Stimulated activated CD4-positive, alpha-beta T cell treated with anti-CD3 and anti-CD28 coated beads, Interleukin-2, amount 100 ng/mL, for 4 hours (primary cell): ENCODE measurements around the gene MN1.

Source experiments
- DNase-seq: peaks from one replicate; pipeline ENCODE4 v3.0.0-alpha.2; 2020; ENCODE audit warnings: low read depth

The MN1 gene

DNA sequence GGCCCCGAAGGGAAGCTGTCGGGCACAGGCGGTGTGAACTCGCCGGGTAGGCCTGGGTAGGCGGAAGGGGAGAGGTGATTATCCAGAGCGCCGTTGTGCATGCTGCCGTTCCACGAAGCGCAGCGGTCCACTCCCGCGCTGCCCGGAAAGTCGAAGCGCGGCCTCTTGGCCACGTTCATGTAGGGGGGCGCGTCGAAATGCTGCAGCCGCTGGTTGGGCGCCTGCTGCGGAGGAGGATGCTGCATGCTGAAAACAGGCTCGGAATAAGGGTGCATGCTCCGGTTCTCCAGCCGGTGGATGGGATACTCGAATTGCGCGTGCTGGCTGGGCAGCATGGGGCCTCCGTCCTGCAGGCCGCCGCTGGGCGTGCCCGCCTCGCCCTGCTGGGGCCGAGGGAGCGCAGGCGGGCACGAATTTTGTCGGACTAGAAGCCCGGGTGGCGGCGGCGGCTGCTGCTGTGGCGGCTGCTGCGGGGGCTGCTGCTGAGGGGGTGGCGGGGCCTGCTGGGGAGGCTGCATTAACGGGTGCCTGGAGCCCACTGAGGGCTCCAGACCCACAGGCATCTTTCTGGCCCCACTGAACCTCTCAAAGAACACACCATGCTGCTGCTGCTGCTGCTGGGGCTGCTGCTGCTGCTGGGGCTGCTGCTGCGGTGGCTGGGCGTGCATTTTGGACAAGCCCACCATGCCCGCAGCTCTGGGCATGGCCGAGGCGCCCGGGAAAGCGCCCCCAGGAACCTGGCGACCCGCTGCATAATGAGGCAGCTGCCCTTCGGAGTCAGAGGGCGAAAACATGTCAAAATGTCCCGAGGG is 2.3 kb downstream of the MN1 start:
- no peak for DNase-seq

DNA sequence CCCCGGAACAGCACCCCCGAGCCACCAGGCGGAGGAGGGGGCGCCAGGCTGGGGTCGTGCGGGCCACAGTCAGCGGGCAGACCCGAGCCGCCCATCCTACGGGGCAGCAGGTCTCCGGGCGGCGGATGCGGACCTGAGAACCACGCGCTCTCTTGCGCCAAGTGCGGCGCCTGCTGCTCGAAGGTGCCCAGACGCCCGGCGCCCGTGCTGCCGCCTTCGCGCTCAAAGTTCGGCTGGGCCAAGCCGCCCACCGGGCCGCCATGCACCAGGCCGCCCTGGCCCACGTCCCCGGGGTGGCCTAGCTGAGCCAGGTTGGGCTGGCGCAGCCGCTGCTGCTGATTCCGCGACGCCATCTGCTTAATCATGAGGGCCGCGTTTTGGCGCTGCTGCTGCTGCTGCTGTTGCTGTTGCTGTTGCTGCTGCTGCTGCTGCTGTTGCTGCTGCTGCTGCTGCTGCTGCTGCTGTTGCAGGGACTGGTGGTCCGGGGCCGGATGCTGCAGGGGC is 3.0 kb downstream of the MN1 start:
- DNase-seq: no peak

DNA sequence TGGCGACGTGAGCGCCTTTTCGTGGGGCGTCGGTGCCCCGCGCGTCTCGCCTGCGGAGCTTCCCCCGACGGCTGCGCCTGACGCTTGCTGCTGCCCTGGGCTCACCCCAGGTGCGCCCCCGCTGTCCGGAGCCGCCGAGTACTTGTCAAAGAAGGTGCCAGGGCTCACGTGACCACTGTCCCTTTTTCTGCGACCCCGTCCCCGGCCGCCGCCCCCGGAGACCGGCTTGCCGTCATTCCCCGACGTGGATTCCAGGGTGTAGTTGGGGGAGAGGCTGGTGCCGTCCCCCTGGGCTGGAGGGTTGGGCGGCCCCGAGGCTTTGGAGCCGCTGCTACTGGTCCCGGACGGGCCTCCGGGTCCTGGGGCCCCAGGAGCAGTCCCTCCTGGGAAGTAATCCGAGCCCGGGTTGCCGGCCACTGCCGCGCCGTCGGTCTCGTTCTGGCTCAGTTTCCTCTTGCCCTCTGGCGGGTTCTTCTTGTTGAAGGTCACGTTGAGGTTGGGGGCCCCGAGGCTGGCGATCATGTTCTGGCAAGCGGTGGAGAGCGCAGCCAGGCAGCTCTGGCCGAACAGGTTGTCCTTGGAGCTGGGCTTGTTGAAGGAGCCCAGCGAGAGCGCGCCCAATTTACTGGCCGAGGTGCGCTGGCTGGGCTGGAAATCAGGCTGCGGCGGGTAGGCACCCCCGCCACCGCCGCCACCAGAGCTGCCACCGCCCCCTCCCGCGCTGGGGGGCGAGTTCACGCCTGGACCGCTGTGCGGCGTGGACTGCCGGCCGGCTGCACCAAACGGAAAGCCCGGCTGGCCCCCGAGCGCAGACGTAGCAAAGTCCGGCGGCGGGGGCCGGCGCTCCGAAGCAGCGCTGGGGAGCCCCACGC is 3.8 kb downstream of the MN1 start:
- DNase-seq: no peak

DNA sequence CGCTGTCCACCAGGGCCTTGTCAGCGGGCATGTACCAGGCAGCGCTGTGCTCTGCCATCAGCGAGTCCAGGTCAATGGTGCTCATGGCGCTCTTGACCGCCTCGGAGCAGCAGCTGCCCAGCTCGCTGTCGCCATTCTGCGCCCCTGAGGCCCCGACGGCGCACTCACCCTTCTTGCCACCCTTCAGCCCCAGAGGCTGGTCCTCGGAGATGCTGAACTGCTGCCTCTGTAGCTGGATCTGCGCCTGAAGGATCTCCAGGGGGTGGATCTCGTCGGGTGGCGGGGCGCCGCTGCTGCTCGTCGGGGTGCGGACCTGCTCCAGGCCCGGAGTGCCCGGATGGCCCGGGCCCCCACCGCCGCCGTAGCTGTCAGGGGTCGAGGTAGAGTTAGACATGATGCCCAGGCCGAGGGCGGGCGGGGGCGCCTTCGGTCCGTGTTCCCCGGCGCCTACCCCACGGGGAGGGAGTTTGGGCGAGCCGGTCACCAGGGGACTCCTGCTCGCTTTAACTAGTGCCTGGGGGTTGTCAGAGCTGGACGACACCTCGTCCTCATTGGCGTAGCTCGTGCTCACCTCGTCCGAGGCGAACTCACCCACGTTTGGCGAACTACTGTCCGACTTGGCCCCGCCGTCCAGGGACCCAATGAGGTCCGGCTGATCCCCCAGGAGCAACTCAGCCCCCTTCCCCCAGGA is 4.6 kb downstream of the MN1 start:
- no peak for DNase-seq

DNA sequence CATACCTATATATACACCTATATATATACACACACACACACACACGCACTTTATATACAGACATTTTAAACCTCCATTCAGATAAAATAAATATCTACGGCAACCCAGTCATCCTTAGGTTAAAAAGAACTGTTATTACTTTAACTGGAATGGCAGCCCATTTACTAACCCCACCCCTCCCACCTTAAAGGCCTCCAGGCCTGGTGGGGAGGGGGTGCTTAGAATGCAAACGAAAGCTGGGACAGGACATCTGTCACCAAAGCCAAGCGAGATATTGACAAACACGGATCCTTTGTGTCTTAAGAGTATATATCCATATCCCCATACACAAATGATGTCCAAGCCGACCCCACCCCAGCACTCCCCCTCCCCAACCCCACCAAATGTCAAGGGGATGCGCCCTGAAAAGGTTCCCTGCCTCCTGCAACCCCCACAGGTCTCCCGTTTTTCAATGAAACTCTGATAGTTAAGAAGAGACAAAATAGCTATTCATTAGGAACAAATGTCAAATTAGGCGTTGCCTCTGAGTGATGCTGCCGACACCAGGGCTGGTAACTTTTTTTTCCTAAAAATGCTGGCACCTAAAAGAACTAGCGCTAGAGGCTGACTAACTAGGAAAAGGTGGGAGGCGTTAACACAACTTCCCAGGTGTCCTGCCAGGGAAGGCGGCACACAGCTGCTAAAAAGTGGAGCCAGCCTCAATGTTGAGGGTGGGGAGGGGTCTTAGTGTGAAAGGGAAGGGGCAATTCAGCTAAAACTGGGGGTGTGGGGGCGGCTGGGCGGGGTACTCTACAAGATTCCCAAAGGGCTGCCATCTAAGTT is 5.6 kb downstream of the MN1 start:
- no peak for DNase-seq

DNA sequence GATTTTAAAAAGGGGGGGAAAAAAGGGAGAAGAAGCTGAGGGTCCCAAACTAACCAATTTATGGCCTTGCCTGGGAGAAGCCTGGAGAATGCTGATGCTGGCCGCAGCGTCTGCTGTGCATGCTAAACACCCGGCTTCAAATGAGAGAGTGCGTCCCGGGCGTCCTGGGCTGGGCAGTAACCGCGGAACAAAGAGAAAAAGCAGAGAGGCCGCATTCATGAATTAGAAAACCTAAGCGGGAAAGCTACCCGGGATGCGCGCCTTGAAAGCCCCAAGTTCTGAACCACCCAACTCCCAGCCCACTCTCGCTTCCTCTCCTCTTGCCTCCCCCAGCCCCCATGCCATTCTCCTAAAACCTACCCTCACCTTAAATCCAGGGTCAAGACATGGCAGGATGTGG is 6.5 kb downstream of the MN1 start:
- no peak for DNase-seq

DNA sequence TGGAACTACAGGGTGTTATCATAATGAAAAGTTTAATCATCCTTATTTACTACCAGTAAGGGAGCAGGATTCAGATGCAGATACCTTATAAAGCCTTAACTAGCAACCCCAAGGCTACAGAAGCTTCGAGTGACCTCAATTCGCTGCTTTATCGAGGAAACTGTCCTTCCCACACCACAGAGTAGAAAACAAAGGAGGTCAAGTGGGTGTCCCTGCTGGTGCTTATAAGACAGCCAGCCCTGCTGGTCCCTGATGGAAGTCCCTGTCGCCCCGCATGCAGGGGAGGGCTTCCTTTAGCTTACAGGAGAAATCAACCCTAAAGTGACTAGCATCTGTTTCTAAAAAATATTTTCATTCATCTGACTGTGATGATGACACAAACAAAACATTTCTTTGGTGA is 7.3 kb downstream of the MN1 start:
- no peak for DNase-seq

DNA sequence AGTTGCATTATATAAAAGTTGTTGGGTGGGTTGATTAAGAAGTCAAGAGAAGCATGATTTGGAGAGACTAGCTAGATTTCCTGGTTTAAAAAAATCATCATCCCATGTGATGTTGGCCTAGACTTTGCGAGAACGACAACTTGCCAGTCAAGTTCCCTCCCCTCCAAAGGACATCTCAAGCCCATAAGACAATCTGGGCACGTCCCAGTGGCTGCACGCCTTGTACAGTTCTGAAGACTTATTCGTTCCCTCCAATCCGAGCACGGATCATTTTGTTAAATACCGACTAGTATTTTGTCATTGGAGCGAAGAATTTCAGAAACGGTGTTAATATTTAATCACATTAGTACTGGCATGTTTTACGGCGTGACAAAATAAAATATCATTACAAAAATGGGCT is 8.0 kb downstream of the MN1 start:
- no peak for DNase-seq

DNA sequence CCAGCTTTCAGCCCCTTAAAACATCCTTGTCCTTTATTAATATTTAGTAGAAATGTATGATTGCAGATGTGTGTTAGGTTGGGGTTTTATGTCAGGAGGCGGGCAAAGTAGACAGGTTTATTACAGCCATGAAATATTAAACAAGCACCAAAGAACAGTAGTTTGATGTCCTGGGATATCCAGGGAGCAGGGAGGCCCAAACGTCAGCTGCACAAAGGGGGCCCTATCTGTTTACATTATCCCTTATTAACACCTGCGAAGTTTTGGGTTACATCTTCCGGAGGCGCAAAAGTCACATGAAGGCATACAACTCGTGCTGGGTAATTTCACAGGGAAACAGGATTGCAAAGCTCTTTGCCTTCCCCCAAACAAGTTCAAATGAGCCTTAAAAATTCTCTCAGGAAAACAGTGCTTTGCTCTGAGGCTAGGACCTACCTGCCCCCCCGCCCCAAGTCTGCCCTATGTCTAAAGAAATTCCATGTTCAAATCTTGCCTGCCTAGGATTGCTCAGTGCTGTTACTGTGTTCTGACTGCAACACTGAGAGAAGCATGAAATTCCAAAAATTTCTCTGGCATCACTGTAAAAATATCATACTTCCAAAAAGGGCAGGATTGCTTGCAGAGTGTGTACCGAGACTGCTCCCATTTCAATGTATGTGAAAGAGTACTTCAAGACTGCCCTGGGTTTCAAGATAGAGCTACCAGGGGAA is 8.9 kb downstream of the MN1 start:
- no peak for DNase-seq

DNA sequence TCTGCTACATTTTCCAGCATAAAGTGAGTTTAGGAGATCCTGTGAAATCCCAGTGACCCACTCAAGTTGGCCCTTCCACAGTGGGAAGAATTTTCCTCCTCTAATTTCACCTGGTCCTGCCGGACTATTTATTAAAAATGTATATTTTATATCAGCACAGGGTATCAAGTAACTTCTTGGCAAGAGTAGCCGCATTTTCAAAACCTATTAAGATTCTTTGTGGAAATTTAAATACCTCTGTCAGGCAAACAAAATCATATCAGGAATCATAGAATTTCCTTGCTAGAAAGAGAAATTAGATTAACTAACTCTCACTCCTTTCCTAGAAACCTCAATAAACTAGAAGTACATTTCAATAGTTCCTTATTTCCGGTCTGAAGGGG is 9.7 kb downstream of the MN1 start:
- no peak for DNase-seq

DNA sequence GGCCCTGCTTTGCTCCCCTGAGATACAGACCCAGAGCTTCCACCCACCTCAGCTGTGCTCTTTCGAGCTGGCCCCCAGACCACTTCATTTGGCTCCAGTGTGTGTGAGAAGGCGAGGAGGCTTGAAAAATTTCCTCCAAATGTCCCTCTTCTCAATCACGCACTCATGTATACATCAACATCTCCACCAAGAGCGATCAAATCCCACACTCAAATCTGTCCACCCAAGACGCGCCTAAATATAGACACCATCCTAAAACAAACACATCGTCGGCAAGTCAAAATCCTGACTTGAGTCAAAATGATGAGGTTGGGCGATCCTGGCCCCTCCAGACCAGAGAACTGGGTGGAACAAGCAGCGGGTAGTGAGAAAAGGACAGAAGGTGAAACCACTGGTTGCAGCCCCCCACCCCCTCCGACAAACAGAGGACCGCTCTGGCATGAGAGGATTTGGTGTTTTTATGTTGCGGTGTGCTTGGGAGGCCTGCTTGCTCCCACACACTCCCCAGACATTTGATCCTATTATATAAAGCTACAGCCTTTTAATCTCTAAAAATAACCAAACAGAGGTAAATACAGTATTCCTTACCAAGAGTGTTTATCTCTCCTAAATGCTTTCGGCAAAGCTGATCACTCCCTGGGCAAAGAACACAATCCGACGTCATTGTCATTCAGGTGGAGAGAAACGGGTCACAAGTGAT is 10.2 kb downstream of the MN1 start:
- DNase-seq: no peak

DNA sequence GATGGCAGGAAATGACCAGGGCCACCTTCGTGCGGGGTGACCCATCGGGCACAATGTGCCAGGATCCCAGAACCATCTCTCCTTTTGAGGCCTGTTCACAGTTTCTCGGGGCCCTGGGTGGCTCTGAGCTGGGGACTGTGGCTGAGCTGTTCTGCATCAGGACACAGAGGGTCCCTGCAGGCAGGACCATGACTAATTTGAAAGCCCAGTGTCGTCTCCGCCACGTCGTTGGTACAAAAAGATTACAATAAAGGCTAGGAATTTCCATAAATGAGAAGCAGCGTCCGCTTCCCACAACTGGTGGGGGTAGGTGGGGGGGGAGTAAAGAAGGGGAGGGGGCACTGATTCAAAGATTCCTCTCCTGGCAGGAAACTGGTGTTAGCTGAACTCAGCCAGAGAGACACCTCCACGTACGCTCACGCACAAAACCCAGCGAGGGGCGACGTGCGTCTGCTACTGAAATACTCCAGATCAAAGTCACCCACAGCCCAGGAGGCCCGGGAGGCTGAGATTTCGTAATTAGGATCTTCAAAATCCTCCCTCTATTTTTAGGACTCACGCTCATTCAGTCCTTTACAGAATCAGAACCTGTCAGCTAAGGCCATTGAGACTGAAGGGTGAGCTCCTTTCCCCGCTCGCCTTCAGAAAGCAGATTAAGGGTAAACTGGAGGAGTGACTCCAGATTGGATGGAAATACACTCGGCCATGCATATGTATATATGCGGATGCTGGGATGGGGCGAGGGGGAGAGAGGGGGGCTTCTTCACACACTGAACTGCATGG is 11.0 kb downstream of the MN1 start:
- DNase-seq: no peak

DNA sequence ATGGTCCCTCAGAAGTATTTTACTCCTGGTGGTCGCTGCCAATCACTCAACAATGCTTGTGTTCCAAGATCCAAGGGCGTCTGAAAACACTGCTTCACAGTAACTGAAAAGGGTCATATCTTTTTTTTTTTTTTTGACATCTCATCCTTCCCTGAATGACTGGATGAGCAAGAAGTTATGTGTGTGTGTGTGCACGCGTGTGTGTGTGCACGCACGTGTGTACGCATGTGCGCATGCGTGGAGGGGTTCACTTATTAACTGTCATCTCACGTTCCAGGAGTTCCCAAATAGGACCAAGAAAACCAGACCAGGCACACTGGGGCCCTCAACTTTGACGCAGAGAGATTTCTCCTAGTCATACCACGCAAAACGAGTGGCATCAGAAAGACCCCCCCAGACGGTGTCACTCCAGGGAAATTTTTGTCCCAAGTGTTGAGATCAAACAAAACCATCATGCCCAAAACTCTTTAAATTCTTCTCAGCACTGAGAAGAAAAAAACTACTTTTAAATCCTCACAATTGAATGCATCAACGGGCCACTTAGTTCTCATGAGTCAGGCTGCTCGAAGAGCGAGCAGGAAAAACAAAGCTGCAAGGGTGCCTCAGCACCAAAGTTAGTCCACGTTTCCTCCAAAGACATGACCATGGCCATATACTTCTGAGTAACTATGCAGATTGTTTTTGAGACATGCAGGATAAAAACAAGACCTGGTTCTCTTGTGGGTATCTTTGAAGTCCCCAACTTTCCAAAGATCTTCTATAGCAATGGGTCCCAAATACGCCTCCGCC is 12.9 kb downstream of the MN1 start:
- DNase-seq: no peak

DNA sequence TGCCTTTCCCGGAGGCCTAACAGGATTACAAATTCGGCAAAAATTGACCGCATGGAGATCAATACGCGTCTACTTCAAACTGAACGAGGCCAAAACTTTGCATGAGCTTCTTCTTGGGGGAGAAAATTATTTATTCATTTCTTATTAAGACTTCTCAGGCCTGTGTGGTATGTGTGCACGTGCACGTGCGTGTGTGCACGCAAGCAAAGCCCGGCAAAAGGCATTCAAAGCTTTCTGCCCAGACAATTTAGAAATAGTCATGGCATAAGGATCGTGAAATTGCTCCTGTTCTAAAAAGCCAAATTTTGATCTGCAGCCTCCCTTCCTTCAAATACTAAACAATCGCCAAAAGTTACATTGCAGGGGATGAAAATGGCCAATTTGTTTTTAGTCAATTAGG is 14.6 kb downstream of the MN1 start:
- no peak for DNase-seq

DNA sequence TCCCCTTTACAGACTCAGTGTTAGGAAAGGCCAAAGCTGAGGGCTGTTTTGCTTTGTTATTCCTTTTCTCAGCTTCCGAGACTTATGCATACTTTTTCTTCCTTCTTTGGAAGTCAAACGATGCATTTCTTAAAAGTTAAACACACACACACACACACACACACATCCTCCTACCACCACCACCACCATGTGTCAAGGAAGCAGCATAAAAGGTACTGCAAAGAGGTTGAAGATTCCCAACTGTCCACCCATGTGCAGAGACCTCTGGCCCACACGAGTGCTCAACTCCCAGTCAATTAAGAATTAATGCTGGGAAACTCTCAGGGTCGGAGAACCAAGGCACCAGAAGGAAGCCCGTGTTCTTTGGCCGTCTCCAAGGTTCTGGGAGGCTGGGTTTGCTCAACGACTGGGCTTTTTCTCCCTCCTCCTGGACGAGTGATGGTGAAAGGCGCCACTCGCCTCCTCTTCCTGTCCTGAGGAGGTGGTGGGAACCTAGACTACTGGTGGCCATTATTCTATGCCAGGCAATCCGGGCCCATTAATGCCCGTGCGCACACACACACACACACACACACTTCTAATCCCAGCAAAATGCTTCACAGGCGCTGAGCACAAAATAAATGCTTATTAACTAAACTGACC is 15.1 kb downstream of the MN1 start:
- DNase-seq: no peak

DNA sequence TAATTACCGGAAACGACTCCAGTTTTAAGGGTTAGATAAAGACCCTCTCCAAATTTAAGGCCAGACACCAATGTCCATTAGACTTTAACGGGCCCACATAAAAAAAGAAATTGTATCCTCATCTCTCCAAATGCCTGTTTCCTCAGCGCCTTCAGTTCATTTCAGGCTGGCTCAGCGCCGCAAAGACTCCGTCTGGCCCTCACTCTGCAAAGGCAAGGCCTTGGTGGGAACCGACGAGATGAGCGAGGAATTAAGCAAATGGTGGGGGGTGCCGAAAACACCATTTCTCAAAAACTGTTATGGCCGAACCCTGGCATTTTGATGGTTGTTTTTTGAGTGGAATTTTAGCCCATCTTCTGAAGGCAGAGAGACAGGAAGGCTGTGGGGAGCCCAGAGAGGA is 15.7 kb downstream of the MN1 start:
- no peak for DNase-seq

DNA sequence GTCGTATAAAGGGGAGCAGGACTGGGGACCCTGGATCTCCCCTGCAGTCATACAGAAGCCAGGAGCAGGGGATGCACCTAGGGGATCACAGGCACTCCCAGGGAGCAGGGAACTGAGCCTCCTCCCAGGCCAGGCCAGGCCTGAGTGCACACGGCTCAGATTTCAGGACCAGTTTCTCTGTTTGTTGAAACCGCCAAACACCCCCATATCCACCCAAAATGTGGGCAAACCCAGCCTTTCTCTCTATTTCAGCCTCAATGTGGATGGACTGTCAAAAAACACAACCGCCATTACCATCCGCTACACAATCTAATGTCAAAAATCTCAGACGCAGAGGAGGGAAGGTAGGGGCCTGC is 17.5 kb downstream of the MN1 start:
- DNase-seq: no peak

DNA sequence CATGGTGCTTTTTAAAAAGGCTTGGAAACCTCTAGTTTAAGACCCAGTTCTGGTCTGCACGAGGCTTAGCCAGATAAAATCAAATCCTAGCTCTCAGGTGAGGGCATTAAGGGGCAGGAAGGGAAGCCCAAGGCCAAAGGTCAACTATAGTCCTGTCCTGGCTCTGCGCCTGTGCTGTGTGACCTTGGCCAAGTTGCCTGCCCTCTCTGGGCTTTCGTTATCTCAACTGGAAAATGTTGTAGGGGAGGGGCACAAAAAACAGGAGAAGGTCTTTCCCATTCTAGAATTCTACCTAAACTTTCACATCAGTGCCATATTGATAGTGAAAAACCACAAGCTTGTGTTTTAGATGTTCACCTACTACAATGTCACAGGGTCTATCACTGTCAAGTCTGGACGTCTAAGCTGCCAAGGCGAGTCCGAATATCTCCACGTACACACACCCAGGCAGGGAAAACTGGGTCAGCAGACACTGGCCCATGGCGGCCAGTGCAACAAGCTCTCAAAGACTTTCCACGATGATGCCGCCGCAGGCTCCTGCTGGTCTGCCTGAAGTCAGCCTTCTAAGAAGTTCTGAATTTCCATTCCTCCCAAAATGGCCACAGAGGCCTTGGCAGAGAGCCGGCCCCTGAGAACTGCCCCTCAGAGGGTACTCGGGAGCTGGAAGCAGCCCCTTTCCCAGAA is 18.0 kb downstream of the MN1 start:
- no peak for DNase-seq
